ENCODE results near the gene CACNA1C. TPM values are rescaled to one million over a fixed set of nuclear protein-coding genes. Genes with fewer than 3 reads are reported as not detected.

The CACNA1C gene
- total RNA-seq, 1 experiment from 2014 or later = 1.1 TPM

DNA sequence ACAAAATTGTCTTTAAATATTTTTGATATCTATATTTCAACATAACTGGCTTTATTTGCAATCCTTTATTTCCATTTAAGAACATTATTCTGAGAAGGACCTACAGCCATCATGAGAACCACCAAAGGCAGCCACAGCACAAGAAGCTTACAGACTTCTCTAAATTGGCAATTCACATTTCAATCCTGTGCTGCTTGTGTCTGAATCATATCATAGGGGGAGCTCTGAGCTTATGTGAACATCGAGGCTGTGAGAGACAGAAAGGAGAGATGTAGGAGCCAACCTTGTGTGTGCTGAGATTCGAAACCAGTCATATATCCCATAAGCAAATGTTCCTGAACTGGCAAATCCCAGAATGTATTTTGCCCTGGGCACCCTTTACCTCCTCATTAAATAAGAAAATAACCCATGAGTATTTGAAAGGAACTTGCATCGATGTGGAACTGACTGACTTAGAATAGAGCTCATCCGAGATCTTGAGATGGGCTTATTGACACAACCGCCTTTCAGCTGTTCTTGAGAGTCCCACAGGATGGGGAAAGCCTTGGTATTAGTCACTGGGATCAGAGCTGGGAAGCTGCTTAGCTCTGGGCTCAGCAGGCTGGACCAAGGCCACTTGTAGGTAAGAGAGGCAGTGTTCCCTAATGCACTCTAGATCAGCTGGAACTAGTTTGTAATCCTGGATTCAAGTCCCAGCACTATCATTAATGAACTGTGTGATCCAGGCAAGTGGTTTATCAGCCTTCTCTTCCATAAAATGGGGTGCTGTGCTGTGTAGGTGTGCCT, 329.8 kb downstream of the CACNA1C start:
- Histone ChIP-seq H3K18ac (ENCODE audit: insufficient read length, low read depth, low read length) (no peak overlapping the region), H4K91ac (ENCODE audit: insufficient read length, low read depth, low read length) (no peak overlapping the region), H2BK12ac (ENCODE audit: insufficient read length, low read depth, low read length) (no peak overlapping the region), H2BK120ac (ENCODE audit: low read depth, low read length, poor library complexity, severe bottlenecking) (no peak overlapping the region), H3K27ac (ENCODE audit: insufficient read length, low read depth, low read length) (no peak overlapping the region), H2AFZ (ENCODE audit: low read length) (no peak overlapping the region), H2AK5ac (ENCODE audit: insufficient read length, low read length) (no peak overlapping the region), H3K9me3 (ENCODE audit: control insufficient read depth, low read depth, low read length) (no peaks in the 10 kb centered on the region), H3K27me3 (ENCODE audit: insufficient read depth, low read length) (no peaks in the 10 kb centered on the region), H3K79me1 (ENCODE audit: insufficient read depth, low read depth, low read length, poor library complexity, severe bottlenecking) (no peaks in the 10 kb centered on the region), H2BK5ac (ENCODE audit: insufficient read length, low read length) (no peak overlapping the region), H3K23me2 (ENCODE audit: insufficient read length, low read depth, low read length, poor library complexity, severe bottlenecking) (no peaks in the 10 kb centered on the region), H3K4ac (ENCODE audit: low read depth, low read length) (no peak overlapping the region), H3K56ac (ENCODE audit: insufficient read length, low read depth, low read length) (no peak overlapping the region), H3K4me2 (ENCODE audit: insufficient read depth, insufficient read length, low read length) (no peak overlapping the region), H4K5ac (ENCODE audit: insufficient read length, low read depth, low read length) (no peak overlapping the region), H4K8ac (replicated peaks; ENCODE audit: insufficient read length, low read depth, low read length) (no peak overlapping the region), H3K4me1 (ENCODE audit: insufficient read depth, low read length) (no peaks in the 10 kb centered on the region), H2BK20ac (ENCODE audit: low read depth, low read length, poor library complexity, severe bottlenecking) (no peak overlapping the region), H3K79me2 (ENCODE audit: insufficient read depth, low read length) (no peaks in the 10 kb centered on the region), H3T11ph (ENCODE audit: low read length) (no peak overlapping the region), H3K9ac (ENCODE audit: extremely low read depth, insufficient read length, low read length) (no peak overlapping the region), H2BK15ac (ENCODE audit: low read depth, low read length) (no peak overlapping the region), H3K23ac (ENCODE audit: insufficient read length, low read depth, low read length) (no peak overlapping the region), H4K20me1 (ENCODE audit: control insufficient read depth, insufficient read depth, insufficient read length) (no peaks in the 10 kb centered on the region), H3K14ac (ENCODE audit: insufficient read depth, low read length) (no peak overlapping the region)
- H3K27ac Mint-ChIP-seq = no peak overlapping the region
- WGBS (ENCODE audit: extremely low coverage, insufficient read length, low lambda C conversion rate) = no CpG with 5 or more reads among the region's 5 CpGs
- no peak for DNase-seq
- no peaks in the 10 kb centered on the region for H3K36me3 Mint-ChIP-seq (ENCODE audit: insufficient read depth in 1 of 3, low read depth in 3 of 3)
- no peaks in the 10 kb centered on the region; the same call in 1 of the 2 replicates for H3K27me3 Mint-ChIP-seq (ENCODE audit: low read depth)
- peaks cover 8 to 9% of the 10 kb centered on the region in 2 experiments for H3K4me1 Mint-ChIP-seq
- TF ChIP-seq, protein P1, sequence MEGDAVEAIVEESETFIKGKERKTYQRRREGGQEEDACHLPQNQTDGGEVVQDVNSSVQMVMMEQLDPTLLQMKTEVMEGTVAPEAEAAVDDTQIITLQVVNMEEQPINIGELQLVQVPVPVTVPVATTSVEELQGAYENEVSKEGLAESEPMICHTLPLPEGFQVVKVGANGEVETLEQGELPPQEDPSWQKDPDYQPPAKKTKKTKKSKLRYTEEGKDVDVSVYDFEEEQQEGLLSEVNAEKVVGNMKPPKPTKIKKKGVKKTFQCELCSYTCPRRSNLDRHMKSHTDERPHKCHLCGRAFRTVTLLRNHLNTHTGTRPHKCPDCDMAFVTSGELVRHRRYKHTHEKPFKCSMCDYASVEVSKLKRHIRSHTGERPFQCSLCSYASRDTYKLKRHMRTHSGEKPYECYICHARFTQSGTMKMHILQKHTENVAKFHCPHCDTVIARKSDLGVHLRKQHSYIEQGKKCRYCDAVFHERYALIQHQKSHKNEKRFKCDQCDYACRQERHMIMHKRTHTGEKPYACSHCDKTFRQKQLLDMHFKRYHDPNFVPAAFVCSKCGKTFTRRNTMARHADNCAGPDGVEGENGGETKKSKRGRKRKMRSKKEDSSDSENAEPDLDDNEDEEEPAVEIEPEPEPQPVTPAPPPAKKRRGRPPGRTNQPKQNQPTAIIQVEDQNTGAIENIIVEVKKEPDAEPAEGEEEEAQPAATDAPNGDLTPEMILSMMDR (conservative IDR thresholded peaks at IDR 0.05) = no peak
- no peaks in the 10 kb centered on the region; a peak in 1 of 5 replicates for H3K9me3 Mint-ChIP-seq
- no peak overlapping the region for H3K4me3 Mint-ChIP-seq

Data from H9 (cell line).